GM19452 (cell line): Measurements from ENCODE around the gene SOWAHA.

ENCODE experiments used
- ATAC-seq: cut with Tn5 transposase; IDR thresholded peaks from one replicate; pipeline ENCODE4 v1.9.1; 2021; ENCODE audit not compliant: unreplicated experiment

SOWAHA gene

GRCh38 chr5:132812781-132813598 is at the start of gene SOWAHA:
TSS of gene SOWAHA (plus strand) at chr5:132813302. CDS start at chr5:132813622, 320 bp downstream.
- ATAC-seq = no peak

DNA sequence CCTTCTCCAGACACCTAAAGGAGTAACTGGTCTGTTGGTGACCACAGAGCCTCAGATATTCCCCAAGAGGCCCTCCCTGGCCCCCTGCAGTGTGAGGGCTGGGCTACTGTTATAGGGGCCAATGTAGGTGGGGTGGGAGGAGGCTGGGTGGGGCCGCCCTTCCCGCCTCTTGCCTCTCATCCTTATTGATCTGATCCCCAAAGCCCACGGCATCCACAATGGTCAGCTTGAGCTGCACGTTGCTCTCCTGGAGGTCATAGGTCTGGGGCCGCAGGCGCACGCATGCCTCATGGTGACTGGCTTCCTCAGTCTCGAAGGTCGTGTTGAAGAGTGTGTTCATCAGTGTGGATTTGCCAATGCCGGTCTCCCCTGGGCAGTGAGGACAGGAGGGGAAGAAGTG is 49.1 kb upstream of the SOWAHA start:
- no peak for ATAC-seq

DNA sequence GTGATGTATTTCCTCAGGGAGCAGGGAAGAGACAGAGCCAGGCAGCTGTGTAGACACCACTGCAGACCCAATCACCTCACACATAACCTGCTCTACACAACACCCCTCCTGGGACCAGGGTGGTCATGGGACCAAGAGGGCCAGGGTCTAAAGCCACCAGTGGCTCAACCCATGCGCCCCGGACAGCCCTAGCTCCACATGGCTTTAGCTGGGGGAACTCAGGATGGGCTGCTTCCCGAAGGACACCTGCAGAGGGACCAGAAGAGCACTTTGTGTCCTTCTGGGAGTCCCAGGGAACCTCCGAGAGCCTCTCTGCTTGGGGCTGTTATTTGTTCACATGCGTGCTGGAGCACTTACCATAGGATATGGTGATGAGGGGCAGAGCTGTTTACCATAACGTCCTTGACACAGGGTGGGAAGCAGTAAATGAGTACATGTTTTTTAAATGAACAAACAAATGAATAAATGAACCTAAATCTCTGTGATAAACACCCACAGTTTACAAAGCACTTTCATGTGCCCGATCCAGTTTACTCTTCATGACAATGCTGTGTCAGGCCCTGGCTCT is 48.3 kb upstream of the SOWAHA start:
- ATAC-seq = no peak

GRCh38 chr5:132765311-132766019 is 47.6 kb upstream of the SOWAHA start:
- ATAC-seq = no peak

- ATAC-seq = no peak
Measured at GRCh38 chr5:132766020-132766805, 46.9 kb upstream of the SOWAHA start.

DNA sequence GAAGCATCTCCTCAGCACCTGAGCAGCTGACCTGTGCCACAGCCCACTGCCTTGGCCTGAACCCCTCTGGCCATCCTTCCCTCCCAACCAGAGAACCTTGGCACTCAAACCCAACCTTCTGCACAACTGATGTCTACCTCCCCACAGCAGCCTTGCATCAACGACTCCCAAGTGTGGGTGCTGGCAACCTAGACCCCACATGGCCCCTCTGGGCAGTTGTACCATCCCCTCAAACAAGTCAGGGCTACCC is 46.4 kb upstream of the SOWAHA start:
- no peak for ATAC-seq

GRCh38 chr5:132767150-132767549 is 46.0 kb upstream of the SOWAHA start:
- ATAC-seq = no peak

DNA sequence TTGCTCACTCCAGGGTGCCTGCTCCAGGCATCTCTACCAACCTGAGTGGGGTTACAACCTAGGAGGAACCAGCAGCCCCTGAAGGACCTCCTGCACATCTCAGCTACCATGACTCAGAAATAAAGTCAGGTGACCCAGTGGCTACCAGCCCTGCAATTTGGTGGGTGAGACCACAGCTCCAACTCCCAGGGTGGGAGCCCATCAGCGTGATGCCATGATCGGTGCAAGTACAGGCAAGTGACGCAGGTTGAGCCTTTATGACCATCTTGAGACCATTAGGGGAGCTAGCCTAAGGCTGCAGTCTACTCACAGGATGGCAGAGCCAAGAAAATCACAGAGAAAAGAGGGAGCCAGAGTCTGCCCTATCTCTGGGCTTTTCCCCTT is 44.6 kb upstream of the SOWAHA start:
- no peak for ATAC-seq

GRCh38 chr5:132770476-132771159 is 42.5 kb upstream of the SOWAHA start:
- no peak for ATAC-seq

DNA sequence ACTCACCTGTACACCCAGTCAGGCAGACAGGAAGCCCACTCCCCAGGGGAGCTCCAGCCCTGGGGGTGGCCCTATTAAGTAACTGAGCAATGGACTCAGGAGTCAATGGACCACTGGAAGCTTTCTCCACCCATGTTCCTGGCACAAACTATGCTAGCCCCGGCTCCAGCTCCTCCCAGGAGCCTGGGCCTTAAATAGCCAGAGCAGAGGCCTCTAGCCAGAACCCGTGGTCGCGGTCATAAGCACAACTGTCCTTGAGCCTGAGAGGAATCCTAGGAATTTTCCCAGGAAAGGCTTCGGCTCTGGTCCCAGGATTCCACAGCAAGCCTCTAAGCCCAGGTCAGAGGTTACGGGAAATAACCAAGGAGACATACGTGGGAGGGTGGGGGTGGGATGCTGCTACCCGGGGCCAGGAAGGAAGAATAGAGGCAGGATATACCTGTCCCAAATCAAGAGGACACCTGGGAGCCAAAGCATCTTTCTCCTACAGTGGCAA is 41.6 kb upstream of the SOWAHA start:
- ATAC-seq = no peak

DNA sequence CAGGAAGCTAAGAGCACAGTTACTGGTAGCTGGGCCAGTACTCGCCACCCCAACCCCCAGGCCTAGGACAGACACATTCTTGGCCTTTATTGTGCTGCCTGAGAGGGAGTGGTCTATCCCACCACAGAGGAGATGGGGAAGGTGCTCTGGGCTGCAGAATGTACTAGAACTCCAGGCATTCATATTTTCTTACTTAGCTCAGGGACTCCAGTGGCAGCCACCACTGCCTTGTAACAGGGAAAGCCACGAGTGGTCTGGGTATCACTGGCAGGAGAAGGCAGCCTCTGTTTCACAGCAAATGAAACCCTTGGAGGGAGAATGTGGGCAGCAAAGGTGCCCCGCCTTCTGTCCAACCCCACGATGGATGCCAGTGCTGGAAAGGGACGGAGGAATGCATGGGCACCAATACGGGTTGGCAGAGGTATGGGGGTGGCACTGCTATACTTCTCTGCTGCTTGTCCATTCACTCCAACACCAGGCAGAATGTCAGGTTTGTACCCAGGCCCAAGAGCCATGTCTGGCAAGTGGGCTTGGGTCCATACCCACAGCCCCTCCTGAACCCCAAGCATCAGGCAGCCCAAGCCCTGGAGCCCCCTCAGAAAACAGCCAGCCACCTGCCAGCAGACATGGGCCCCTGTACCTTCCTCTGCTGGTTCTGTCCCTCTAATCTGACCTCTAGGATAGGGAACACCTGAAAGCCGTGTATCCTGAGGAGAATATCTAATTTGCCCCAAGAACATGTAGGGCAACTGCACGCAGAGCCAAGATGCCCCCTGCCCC is 40.6 kb upstream of the SOWAHA start:
- ATAC-seq = no peak

GRCh38 chr5:132773114-132773513 is 40.0 kb upstream of the SOWAHA start:
- ATAC-seq = no peak

DNA sequence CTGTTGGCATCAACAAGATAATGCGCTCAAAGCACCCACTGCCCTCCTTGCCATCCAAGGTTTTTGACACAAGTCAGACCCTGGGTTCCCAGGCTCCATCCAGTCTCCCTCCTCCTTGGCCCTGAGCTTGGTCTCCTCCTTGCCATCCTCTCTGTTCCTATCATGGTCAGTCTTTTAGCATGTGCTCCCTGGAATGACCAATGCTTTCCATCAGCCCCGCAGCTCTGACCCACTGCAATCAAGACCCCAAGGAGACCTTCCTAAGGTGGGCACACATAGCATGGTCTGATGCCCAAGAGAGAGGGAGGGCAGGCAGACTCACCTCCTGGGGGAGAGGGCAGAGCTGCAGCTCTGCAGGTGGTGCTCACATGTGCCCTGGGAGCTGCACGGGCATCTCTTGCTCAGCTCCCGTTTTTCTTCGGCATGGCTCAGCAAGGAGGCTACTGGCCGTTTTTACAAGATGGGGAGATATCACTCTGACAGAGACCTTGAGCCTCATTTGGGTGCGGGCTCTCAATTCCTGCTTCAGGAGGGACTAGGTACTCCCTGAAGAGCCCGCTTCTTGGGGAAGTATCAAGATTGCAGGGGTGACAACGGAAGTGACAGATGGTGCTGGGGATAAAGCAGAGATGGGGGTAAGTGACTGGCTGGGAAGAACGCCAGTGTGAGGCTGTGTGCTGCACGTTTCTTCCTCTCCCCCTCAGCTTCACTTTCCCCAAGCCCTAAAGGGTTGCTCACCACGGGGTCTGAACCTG is 39.3 kb upstream of the SOWAHA start:
- no peak for ATAC-seq

- no peak for ATAC-seq
Measured at GRCh38 chr5:132774406-132774805, 38.7 kb upstream of the SOWAHA start.

DNA sequence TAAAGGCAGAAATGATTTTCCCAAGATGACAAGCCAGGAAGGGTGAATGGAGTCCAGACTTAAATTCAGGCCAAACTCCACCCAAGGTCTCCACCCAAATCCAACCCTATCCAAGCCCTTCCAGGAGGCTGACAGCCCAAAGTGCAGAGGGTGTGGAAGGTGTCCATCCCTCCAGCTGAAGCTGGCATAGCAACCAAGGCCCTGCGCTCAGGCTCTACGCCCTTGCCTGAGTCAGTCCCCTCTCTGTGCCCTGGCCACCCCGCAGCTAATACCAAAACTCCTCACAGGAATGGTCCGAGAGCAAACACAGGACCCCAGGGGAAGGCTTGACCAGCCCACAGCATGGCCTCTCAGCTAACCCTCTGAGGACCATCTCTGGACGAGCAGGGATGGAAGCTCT is 38.2 kb upstream of the SOWAHA start:
- no peak for ATAC-seq

GRCh38 chr5:132775476-132775961 is 37.6 kb upstream of the SOWAHA start:
- no peak for ATAC-seq

GRCh38 chr5:132776131-132776937 is 36.8 kb upstream of the SOWAHA start:
- ATAC-seq = peak; percentile 21

DNA sequence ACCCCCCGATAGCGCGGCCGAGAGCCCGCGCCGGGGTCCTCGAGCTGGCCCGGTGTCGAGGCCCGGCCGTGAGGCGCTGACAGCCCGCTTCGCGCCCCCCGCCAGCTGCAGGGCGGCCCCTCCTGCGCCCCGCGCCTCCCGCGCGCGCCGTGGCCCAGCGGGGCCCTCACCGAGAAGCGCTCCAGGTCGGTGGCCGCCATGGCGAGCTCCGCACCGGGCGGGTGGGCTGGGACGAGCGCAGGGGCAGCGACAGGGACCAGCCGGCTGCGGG is 36.2 kb upstream of the SOWAHA start:
- no peak for ATAC-seq
